MM.1S (cell line): ENCODE data around the gene DUSP9.

Experiments used
- DNase-seq: peaks from one replicate; pipeline ENCODE4 v3.0.0-alpha.2; 2015
- H2AFZ ChIP-seq: fragments of 300-600 bp; sonication (generic); 2 replicates; pipeline ENCODE4 v1.6.0; 2016; ENCODE audit warnings: antibody characterized with exemption, low read length
- H3F3A ChIP-seq: fragments of 300-600 bp; sonication (generic); 2 replicates; pipeline ENCODE4 v1.6.1; 2016; ENCODE audit warnings: mild to moderate bottlenecking, antibody characterized with exemption, low read length, moderate library complexity, mixed read lengths; ENCODE audit not compliant: insufficient read depth
- H3K27ac ChIP-seq: fragments of 300-600 bp; sonication (generic); 2 replicates; pipeline ENCODE4 v1.5.1; 2016; ENCODE audit warnings: mild to moderate bottlenecking, low read length
- H3K27me3 ChIP-seq: fragments of 300-600 bp; sonication (generic); replicated peaks from 2 replicates; pipeline ENCODE4 v1.6.0; 2016; ENCODE audit warnings: low read length; ENCODE audit not compliant: insufficient read depth
- H3K36me3 ChIP-seq: fragments of 300-600 bp; sonication (generic); replicated peaks from 2 replicates; pipeline ENCODE4 v1.6.1; 2016; ENCODE audit warnings: mild to moderate bottlenecking, low read length, mixed read lengths; ENCODE audit not compliant: insufficient read depth
- H3K4me1 ChIP-seq: fragments of 300-600 bp; sonication (generic); 2 replicates; pipeline ENCODE4 v1.6.1; 2016; ENCODE audit warnings: low read length, mixed read lengths
- H3K4me2 ChIP-seq: fragments of 300-600 bp; sonication (generic); 2 replicates; pipeline ENCODE4 v1.6.0; 2016; ENCODE audit warnings: low read depth, low read length
- H3K4me3 ChIP-seq: fragments of 300-600 bp; sonication (generic); 2 replicates; pipeline ENCODE4 v1.5.1; 2016; ENCODE audit warnings: low read length, mixed read lengths
- H3K79me2 ChIP-seq: fragments of 300-600 bp; sonication (generic); 2 replicates; pipeline ENCODE4 v1.6.1; 2016; ENCODE audit warnings: mixed run types, low read length, mixed read lengths
- H3K9ac ChIP-seq: fragments of 300-600 bp; sonication (generic); 2 replicates; pipeline ENCODE4 v1.6.1; 2016; ENCODE audit warnings: low read length, mixed read lengths
- H3K9me2 ChIP-seq: fragments of 300-600 bp; sonication (generic); replicated peaks from 2 replicates; pipeline ENCODE4 v1.6.1; 2016; ENCODE audit warnings: mild to moderate bottlenecking, low read length, mixed read lengths; ENCODE audit not compliant: insufficient read depth
- H3K9me3 ChIP-seq: fragments of 300-600 bp; sonication (generic); replicated peaks from 2 replicates; pipeline ENCODE4 v1.6.1; 2016; ENCODE audit warnings: mild to moderate bottlenecking, low read length, mixed read lengths; ENCODE audit not compliant: insufficient read depth
- H4K20me1 ChIP-seq: fragments of 300-600 bp; sonication (generic); 2 replicates; pipeline ENCODE4 v1.6.1; 2016; ENCODE audit warnings: mild to moderate bottlenecking, low read length, moderate library complexity, mixed read lengths; ENCODE audit not compliant: insufficient read depth
- EZH2 ChIP-seq: fragments of 300-600 bp; sonication (generic); optimal IDR thresholded peaks from 2 replicates; pipeline ENCODE3; 2017; ENCODE audit warnings: low read depth, mild to moderate bottlenecking, antibody characterized with exemption, low read length, mixed read lengths
- EZH2phosphoT487 ChIP-seq: fragments of 300-600 bp; sonication (generic); IDR thresholded peaks from 2 replicates; pipeline ENCODE4 v1.6.1; 2018; ENCODE audit warnings: antibody characterized with exemption, low read length
- TF ChIP-seq, protein P1 (sequence below): fragments of 300-600 bp; sonication (generic); IDR thresholded peaks from 2 replicates; pipeline ENCODE4 v1.5.1; 2016; ENCODE audit warnings: antibody characterized with exemption, low read length, mixed read lengths

Gene DUSP9

DNA sequence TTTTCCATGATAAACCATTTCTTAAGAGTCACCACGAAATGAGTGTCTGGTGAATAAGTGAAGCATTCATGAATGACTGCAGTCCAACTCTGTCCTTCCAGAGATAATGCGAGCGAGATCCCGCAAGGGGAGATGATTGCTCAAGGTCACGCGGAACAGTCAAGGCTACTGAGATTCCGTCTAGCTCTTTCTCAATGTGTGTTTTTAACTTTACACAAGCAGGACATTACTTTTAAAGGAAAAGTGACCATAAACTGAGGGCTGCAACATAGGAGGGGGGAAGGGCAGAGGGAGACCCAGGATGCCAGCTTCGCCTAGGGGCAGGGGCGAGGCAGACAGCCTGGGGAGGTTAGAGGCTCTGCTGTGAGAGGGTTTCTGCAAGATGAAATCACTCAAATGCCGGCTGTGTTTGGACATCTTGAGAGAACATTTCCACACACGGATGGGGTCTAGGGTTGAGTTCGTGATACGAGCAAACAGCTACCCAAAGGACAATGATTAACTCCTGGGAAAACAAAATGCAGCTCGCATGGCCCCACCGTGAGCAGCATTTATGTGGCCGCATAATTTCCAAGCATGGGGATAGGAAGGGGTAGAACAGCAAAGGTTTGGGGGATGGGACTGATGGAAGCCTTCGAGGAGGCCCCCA lies 24.2 kb upstream of the DUSP9 start:
- peaks cover 63% of the 10 kb centered on the region for H3K27me3 ChIP-seq
- no peaks in the 10 kb centered on the region for H3K79me2 ChIP-seq
- H3K9me3 ChIP-seq = no peaks in the 10 kb centered on the region
- TF ChIP-seq EZH2phosphoT487 (no peak), EZH2 (no peak)
- TF ChIP-seq, protein P1, sequence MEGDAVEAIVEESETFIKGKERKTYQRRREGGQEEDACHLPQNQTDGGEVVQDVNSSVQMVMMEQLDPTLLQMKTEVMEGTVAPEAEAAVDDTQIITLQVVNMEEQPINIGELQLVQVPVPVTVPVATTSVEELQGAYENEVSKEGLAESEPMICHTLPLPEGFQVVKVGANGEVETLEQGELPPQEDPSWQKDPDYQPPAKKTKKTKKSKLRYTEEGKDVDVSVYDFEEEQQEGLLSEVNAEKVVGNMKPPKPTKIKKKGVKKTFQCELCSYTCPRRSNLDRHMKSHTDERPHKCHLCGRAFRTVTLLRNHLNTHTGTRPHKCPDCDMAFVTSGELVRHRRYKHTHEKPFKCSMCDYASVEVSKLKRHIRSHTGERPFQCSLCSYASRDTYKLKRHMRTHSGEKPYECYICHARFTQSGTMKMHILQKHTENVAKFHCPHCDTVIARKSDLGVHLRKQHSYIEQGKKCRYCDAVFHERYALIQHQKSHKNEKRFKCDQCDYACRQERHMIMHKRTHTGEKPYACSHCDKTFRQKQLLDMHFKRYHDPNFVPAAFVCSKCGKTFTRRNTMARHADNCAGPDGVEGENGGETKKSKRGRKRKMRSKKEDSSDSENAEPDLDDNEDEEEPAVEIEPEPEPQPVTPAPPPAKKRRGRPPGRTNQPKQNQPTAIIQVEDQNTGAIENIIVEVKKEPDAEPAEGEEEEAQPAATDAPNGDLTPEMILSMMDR = no peak
- no peak overlapping the region for H3K4me2 ChIP-seq
- H3K27ac ChIP-seq = no peak overlapping the region
- no peak overlapping the region for H3K9ac ChIP-seq
- H3K36me3 ChIP-seq = no peaks in the 10 kb centered on the region
- H3F3A ChIP-seq = no peaks in the 10 kb centered on the region
- H3K4me3 ChIP-seq = no peak overlapping the region
- no peak for DNase-seq
- no peaks in the 10 kb centered on the region for H3K9me2 ChIP-seq
- H3K4me1 ChIP-seq = no peaks in the 10 kb centered on the region
- no peaks in the 10 kb centered on the region for H4K20me1 ChIP-seq
- H2AFZ ChIP-seq = no peak overlapping the region

DNA sequence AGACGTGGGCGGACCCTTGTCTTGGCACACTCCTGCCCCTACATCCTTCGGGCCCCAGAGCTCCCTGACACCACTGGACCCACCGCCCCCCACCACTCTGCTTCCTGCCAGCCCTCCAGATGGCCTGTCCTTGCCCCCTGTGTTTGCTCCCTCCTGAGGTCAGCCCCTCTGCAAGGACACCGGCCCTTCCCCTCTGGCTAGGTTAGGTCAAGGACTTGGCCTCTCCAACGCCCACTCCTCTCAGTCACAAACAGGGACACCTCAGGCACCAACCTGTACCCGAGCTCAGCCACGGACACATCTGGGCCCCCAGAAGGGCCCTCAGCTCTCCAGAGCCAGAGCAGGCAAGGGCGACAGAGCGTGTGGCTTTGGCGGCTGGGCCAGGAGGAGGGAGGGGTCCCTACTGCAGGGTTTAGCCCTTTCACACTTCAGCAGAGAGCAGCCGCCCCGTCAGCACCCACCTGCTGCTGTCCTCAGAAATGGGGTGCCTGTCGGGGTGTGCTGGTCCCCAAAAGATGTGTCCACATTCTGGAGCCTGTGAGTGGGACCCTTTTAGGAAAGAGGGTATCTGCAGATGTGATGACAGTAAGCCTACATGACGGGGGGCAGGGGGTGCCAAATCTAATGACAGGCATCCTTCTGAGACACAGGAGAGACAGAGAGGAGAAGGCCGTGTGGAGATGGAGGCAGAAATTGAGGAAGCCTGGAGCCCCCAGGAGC lies 23.5 kb upstream of the DUSP9 start:
- no peaks in the 10 kb centered on the region for H3K9me3 ChIP-seq
- no peak overlapping the region for H3K4me3 ChIP-seq
- no peaks in the 10 kb centered on the region for H3K9me2 ChIP-seq
- H3K4me2 ChIP-seq = no peak overlapping the region
- H3K4me1 ChIP-seq = no peaks in the 10 kb centered on the region
- H4K20me1 ChIP-seq = no peaks in the 10 kb centered on the region
- no peaks in the 10 kb centered on the region for H3K79me2 ChIP-seq
- no peak for TF ChIP-seq EZH2phosphoT487
- TF ChIP-seq, protein P1 = no peak
- no peaks in the 10 kb centered on the region for H3F3A ChIP-seq
- no peak overlapping the region for H3K27ac ChIP-seq
- no peak for DNase-seq
- H3K9ac ChIP-seq = no peak overlapping the region
- no peak overlapping the region for H2AFZ ChIP-seq
- no peaks in the 10 kb centered on the region for H3K36me3 ChIP-seq
- H3K27me3 ChIP-seq = peaks cover 59% of the 10 kb centered on the region

DNA sequence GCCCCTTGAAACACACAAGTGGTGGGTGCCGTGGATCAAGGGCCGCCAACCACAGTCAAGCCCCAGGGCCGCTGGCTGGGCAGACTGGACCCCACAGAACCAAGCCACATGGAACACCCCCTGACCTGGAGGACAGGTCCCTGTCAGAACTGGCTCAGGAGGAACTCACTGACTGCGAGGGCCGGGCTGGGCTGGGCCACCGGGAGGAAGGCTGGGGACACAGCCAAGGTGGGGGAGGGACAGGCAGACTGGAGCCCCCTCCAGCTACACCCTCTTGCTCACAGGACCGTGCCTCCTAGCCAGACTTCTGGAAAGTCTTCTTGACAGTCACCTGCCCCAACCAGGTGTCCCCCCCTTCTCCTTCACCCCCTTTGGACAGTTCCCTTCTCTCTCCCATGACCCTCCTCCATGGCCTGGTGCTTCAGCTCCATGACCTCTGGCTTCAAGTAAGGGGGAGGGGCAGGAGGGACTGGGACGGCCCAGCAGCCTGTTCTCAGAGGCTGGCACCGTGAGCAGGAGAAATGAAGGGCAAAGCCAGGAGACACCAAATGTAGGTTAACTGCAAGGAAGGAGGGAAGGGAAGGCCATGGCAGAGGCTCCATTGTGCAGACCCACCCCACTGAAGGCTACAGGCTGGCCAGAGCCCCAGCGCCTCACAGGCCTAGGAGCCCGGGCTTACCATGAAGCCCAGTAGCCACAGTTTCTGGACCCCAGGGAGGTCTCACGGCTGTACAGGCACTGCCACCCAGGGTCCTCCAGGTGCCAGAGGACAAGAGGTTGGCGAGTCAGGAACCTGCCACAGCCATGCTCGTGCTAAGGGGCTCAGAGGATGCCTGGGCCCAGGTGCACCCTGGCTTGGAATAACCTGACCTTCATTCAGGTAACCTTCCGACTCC lies 22.6 kb upstream of the DUSP9 start:
- Histone ChIP-seq H3K27ac (no peak overlapping the region), H4K20me1 (no peaks in the 10 kb centered on the region), H3K9ac (no peak overlapping the region), H3K79me2 (no peaks in the 10 kb centered on the region), H3K4me2 (no peak overlapping the region), H3F3A (no peaks in the 10 kb centered on the region), H3K4me1 (no peaks in the 10 kb centered on the region), H3K9me3 (no peaks in the 10 kb centered on the region), H3K9me2 (no peaks in the 10 kb centered on the region), H2AFZ (no peak overlapping the region), H3K27me3 (peaks cover 54% of the 10 kb centered on the region), H3K4me3 (no peak overlapping the region), H3K36me3 (no peaks in the 10 kb centered on the region)
- TF ChIP-seq, protein P1 = no peak
- no peak for TF ChIP-seq EZH2phosphoT487
- no peak for TF ChIP-seq EZH2
- DNase-seq = no peak
